GM12872 (cell line): ENCODE results near the gene GNAT3.

Experiments used
- TF ChIP-seq, protein P1 (sequence below): IDR thresholded peaks from 3 replicates; pipeline ENCODE4 v1.5.1; 2011; ENCODE audit warnings: low read depth, mild to moderate bottlenecking, low read length, moderate library complexity; ENCODE audit not compliant: insufficient read depth

The GNAT3 gene

DNA sequence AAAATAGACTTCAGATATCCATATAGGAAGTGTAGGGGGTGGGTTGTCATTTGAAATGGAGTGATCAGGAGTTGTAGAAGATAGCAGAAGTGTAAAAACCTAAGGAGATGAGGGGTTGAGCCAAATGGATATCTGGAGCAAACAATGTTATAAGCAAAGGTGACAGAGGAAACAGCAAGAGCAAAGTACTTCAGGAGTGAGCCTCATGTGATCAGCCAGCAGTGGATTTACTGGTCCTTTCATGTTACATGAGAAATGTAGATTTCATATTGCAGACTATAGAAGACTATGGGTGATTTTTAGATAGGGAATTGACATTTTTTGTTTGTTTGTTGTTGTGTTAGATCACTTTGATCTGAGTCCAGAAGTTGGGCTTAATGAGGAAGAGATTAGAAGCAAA, 47.7 kb downstream of the GNAT3 start:
- TF ChIP-seq, protein P1, sequence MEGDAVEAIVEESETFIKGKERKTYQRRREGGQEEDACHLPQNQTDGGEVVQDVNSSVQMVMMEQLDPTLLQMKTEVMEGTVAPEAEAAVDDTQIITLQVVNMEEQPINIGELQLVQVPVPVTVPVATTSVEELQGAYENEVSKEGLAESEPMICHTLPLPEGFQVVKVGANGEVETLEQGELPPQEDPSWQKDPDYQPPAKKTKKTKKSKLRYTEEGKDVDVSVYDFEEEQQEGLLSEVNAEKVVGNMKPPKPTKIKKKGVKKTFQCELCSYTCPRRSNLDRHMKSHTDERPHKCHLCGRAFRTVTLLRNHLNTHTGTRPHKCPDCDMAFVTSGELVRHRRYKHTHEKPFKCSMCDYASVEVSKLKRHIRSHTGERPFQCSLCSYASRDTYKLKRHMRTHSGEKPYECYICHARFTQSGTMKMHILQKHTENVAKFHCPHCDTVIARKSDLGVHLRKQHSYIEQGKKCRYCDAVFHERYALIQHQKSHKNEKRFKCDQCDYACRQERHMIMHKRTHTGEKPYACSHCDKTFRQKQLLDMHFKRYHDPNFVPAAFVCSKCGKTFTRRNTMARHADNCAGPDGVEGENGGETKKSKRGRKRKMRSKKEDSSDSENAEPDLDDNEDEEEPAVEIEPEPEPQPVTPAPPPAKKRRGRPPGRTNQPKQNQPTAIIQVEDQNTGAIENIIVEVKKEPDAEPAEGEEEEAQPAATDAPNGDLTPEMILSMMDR: no peak

DNA sequence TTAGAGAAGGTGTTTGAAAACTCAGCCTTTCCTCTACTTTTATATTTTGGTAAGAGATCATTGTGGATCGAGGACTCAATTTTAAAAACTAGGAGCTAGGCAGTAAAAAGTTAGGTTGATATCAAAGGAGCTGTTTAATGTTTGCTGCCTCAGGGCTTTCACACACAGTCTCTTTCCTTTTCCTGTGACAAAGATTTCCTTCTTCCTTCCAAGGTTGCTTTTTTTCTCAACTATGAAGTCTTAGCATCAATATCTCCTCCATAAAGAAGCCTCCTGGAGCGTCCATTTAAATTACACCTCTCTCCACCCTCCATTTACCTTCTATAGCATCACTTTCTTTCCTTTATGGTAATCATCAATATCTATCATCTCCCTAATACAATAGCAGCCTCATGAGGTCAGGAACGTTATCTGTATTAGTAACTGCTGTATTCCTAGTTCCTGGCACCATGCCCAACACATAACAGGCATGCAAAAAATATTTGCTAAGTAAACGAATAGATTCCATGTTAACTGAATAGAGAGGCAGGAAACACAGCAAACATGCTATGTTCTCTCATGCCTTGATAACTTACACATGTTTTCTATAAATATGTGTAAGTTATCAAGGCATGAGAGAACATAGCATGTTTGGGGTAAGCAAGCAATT, 48.5 kb downstream of the GNAT3 start:
- TF ChIP-seq, protein P1: no peak

DNA sequence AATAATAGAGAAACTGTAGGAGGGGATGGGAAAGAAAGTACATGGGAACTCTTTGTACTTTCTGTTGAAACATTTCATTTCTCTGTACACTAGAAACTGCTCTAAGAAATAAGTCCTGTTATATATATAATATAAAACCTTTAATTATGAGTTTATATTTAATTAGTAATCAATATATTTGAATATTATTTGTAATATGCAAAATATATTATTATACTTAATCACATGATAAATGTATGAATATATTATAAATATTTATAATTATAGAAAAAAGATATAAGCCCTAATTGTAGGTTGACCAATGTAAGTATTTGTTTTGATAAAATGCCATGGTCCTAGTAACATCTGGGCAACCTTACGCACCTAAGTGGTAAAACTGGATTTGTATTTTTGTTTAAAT, 51.0 kb downstream of the GNAT3 start:
- TF ChIP-seq, protein P1: no peak

DNA sequence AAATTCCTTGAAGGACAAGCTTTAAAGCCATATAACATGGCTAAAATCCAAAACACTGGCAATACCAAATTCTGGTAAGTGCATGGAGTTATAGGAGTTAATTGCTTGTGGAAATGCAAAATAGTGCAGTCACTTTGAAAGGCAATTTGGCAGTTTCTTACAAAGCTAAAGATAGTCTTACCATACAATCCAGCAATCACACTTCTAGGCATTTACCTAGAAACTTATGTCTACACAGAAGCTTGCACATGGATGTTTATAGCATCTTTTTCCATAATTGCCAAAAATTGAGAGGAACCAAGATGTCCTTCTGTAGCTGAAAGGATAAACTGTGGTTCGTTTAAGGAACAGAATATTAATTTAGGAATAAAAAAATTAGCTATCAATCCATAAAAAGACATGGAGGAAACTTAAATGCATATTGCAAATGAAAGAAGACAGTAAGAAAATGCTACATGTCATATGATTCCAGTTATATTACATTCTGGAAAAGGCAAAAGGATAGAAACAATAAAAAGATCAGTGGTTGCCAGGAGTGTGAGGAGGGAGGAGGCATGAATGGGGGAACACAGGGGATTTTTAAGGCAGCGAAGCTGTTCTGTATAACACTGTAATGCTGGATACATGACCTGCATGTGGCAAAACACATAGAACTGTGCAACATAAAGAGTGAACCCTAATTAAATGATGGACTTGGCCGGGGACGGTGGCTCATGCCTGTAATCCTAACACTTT, 51.9 kb downstream of the GNAT3 start:
- TF ChIP-seq, protein P1: no peak

DNA sequence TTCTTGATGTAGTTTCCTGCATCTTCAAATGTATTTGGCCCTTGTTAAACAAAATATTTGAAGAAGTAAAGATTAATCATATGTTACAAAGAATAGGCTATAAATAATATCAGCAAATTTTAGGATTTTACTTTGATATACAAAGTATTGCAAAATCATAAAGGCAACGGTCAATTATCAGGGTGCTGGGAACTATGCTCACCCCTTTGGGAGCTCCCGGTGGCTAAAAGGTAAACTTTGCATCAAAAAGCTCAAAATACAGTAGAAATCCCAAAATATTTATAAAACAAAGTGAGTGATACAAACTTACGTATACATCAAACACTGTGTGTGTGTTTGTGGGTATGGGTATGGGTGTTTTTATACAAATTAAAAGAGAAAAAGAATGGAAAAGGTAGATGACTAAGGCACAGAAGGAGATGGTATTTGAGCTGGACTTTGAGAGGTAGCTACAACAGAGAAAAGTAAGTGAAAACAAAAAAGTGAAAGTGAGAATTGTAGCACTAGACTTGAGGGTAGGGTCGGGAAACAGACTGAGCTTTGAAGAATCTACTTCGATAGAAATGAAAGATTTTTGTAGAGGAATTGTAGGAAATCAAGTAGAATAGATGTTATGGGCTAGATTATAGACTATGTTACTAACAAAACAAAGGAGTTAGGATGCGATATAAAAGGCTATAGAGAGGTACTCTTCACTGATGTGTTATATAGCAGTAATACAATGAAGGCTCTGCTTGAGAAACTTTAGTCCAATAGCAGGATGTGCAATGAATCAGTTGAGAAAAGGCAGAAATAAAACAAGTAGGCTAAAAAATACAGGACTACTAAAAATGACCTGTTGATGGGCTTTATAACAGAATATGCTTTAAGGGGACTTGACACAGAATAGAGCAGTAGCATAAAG, 52.8 kb downstream of the GNAT3 start:
- TF ChIP-seq, protein P1: no peak

DNA sequence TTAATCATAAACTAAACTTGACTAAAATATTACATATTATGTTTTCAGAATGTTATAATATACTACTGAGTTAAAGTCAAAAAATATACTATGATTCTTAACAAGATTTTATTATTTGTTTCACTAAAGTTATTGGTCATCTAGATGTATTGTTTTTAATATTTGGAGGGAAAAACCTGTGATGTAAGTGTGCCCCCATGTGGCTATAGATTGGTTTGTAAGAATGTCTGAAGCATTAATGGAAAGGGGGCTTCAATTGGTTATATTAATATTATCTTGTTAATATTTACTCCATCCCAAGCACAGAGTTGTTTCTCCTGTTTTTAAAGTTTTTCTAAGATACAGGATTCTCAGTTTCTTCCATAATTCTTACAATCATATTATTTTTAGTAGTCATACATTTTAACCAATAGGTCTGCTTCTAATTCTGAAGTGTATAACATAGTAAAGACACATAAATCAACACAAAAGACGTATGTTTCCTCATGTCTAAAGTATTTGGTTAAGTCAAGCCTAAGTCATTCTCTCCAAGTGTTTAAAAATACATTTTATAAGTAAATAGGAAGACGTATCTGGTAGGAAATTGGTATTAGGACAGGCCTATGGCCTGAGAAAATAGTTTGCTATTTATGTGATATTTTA, 58.0 kb downstream of the GNAT3 start:
- TF ChIP-seq, protein P1: 0 out of 3 replicates have a peak, but pooled peaks have one; percentile 6

DNA sequence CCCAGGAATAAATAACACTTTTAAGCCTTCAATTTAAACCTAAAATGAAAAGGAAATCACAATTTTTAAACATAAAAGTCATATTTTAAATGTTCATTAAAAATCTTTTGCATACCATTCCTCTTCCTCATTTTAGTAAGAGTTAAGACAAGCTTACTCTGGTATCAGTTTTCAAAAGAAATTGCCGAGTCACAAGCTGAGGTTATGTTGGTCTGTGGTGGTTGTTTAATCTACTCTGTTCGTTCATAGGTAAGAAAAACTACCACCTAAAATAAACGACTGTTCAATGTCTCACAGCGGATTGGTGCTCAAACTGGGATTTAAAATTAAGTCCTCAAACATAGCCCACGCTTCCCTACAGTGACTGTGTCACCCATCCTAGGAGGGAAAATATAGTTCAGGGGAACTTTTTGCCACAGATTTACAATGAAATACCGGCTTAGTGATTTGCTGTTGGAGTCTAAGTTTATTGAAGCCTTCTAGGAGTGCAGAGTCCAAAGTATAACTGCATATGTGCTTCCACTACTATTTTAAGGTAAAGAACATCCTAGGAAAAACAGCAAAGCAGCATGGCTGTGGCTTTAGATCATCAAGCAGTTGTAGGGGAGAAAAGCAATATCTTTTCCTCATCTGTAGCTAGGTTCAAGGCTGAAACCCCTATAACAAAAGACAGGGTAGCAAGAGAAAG, 61.1 kb downstream of the GNAT3 start:
- TF ChIP-seq, protein P1: no peak
